ENCODE results near the gene NCKIPSD.

NCKIPSD gene

DNA sequence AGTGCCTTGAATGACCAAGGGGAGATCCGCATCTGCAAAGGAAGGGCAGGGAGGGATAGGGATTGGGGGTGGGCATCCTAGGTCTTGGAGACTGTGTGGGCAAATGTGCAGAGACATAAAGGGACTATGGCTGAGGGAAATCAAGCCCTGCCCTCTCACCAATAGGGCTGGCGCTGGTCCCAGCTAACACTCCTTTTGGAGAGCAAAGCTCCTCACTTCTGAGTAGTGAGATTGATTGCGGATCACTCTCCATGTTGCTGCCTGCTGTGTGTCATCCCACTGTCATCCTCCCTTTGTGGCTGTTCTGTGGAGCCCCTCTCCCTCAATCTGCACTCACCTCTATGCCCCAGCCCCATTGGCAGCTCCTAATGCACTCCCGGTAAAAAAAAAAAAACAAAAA, 20.8 kb downstream of the NCKIPSD start:
- TF ChIP-seq CTCF (IDR thresholded peaks at IDR 0.05; ENCODE audit: extremely low read depth, missing control alignments) = no peak
- DNase-seq (ENCODE audit: low spot score) = no peak

- DNase-seq (ENCODE audit: low spot score) = no peak
- TF ChIP-seq CTCF (IDR thresholded peaks at IDR 0.05; ENCODE audit: extremely low read depth, missing control alignments) = no peak
These were observed 21.4 kb downstream of the NCKIPSD start for GRCh38 chr3:48664313-48664644.

DNA sequence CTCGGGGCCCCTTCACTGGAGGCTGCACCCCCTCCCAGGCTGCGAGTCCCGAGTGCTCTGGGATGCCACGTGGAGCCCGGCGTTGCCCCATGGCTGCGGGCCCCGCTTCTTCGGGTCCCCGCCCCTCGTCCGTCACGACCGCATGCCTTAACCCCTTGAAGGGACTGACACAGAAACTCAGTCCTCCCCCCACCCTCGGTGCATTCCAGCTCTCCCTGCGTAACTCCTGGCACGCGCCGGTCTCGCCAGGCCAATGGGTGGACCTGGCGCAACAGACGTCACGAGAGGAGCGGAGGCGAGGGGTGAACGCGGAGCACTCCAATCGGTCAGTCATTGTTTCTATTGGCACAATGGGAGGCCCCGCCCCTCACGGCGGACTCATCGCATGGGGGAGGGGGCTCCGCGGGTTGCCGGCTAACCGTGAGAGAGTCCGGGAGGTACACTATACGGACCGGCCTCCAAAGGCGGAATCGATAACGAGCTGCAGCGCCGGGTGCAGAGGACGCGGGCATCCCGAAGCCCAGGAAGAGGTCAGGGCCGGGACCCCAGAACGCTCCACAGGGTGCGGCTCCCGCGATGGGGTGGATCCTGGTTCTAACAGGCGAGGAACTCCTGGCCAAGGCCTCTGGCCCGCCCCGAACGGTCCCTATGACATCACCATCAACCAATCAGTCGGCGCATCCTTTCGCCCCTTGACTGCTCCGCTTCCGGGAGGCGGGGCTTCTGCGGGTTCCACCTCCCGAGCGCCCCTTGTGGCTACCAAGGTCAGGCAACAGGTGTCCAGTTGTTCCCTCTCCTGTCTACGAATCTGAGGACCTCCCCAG, 22.0 kb downstream of the NCKIPSD start:
- TF ChIP-seq CTCF (IDR thresholded peaks at IDR 0.05; ENCODE audit: extremely low read depth, missing control alignments) = peak; percentile 62
- DNase-seq (ENCODE audit: low spot score) = peak; percentile 99

DNA sequence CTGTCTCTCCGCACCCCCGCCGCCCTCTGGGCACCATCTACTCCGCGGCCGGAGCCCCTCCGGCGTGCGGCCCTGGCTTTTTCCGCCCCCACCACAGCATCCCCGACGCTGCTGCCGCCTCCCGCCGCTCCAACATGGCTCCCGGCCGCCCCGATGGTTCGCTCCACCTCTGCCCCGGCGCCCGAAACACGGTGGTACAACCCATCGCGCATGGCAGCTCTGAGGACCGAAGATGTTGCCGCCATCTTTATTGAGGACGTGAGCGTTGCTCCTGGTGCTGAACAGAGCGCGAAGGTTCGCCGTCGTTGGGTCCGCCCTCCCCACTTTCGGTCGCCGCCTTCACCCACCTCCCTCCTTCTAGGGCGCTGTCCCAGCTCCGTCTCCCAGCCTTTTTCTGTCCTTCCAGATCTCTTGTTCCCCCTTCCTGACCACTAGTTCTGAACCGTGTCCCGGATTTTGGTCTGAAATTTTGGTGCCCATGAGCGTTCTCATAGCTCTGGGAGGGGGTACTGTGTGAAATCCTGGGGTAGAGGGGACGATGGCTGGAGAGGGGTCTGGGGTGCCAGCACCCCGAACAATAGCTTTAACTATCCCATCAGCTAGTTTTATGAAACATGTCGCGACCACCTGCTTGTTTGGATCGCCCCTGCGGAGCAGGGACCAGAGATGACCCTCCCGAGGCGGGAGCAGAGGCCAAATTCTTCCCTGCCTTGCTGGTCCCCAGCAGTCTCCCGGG, 22.8 kb downstream of the NCKIPSD start, which contains the start of gene CELSR3:
Gene CELSR3, minus strand, starts transcription at position 134 of the 736 bp plus-strand sequence. CDS start 252 bp downstream, outside the sequence.
- peak; percentile 80 for DNase-seq (ENCODE audit: low spot score)
- TF ChIP-seq CTCF (IDR thresholded peaks at IDR 0.05; ENCODE audit: extremely low read depth, missing control alignments) = no peak

- TF ChIP-seq CTCF (IDR thresholded peaks at IDR 0.05; ENCODE audit: extremely low read depth, missing control alignments) = no peak
- DNase-seq (ENCODE audit: low spot score) = no peak
These were observed 23.5 kb downstream of the NCKIPSD start for GRCh38 chr3:48662145-48662752.

DNA sequence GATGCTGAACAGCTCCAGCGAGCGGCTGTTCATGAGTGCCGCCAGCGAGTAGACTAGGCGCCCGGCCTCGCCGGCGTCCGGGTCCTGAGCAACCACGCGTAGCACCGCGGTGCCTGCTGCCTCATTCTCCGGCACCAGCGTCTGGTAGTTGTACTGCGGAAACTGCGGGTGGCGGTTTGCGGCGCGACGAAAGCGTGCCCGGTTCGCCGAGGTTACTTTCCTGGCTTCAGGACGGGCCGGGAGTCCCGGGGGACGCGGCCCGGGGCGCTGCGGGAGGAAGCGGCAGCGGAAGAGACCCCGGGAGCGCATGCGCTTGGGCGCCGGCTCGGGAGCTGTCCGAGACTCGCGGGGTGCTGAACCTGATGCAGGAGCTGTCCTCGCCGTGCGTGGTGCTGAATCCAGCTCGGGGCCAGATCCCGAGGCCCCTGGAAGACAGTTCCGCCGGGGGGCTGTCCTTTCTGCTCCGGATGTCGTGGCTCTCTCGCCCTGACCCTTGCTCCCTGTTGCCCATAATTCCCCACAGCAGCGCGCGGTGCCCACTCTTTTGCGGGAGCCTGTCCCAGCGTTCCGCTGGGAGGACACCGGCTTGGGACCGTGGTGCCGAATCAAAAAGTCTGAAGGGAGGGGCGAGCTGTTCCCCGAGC, 24.1 kb downstream of the NCKIPSD start:
- DNase-seq (ENCODE audit: low spot score) = peak; percentile 93
- no peak for TF ChIP-seq CTCF (IDR thresholded peaks at IDR 0.05; ENCODE audit: extremely low read depth, missing control alignments)

All from GM20000 (cell line).